Measurements from ENCODE around the gene PRKN. TPM values are rescaled to one million over a fixed set of nuclear protein-coding genes. Genes with fewer than 3 reads are reported as not detected.

Gene PRKN
- total and polyA plus RNA-seq, 2 donors (not counting 1 experiment from before 2014, with no cell fraction given): 0.43 to 4.6 TPM

DNA sequence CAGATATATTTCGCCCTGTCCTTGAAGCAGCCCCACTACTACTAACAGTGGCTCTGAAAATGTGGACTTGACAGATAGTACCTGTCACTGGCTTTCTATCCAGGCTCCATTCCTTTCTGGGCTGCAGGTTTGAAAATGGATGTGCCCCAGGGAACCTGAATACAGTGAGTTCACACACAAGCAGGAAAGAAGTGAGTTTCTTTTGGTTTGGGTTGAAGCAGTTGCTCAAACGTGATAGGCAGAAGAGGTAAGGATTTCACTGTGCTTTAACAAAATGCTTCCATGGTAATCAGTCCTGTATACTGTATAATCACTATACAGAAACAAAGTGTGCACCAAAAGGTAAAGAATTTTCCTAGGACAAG is 382.9 kb downstream of the PRKN start:
- Histone ChIP-seq H3K27me3 (ENCODE audit: control insufficient read depth, insufficient read depth, low read length) (no peaks in the 10 kb centered on the region), H4K20me1 (ENCODE audit: control insufficient read depth, extremely low read depth, insufficient read depth, low read length) (no peaks in the 10 kb centered on the region), H3K36me3 (ENCODE audit: control insufficient read depth, insufficient read depth, low read length) (no peaks in the 10 kb centered on the region), H3K9ac (ENCODE audit: insufficient read depth, low read length) (no peak overlapping the region), H3K27ac (ENCODE audit: insufficient read depth, low read length) (no peak overlapping the region), H2AFZ (ENCODE audit: low read length) (no peak overlapping the region), H3K4me3 (replicated peaks in 1 of 4; ENCODE audit: control extremely low read depth in 1 of 4, insufficient read depth in 1 of 4, low read depth in 3 of 4, low read length in 4 of 4) (no peak overlapping the region), H3K4me1 (ENCODE audit: control insufficient read depth, extremely low read depth, insufficient read depth, low read length) (no peaks in the 10 kb centered on the region), H3K4me2 (ENCODE audit: extremely low read depth, insufficient read depth, low read length) (no peak overlapping the region), H3K9me3 (ENCODE audit: control insufficient read depth, insufficient read depth, low read depth, low read length) (no peaks in the 10 kb centered on the region), H3K79me2 (ENCODE audit: control insufficient read depth, insufficient read depth, low read length) (no peaks in the 10 kb centered on the region)
- no peak for DNase-seq (ENCODE audit: low read depth in 2 of 2)
- no peak for TF ChIP-seq EZH2 (IDR thresholded peaks at IDR 0.05; ENCODE audit: low read length, missing control alignments)
- no peak for TF ChIP-seq CTCF (conservative IDR thresholded peaks at IDR 0.05 in 1 of 2, IDR thresholded peaks at IDR 0.05 in 1 of 2; ENCODE audit: low read depth in 1 of 2, low read length in 2 of 2)

GRCh38 chr6:162343936-162344645 is 383.5 kb downstream of the PRKN start:
- Histone ChIP-seq H4K20me1 (ENCODE audit: control insufficient read depth, extremely low read depth, insufficient read depth, low read length) (no peaks in the 10 kb centered on the region), H3K4me3 (replicated peaks in 1 of 4; ENCODE audit: control extremely low read depth in 1 of 4, insufficient read depth in 1 of 4, low read depth in 3 of 4, low read length in 4 of 4) (peak overlapping the region in 1 of 4 experiments; percentile 13), H3K27ac (ENCODE audit: insufficient read depth, low read length) (no peak overlapping the region), H3K9ac (ENCODE audit: insufficient read depth, low read length) (no peak overlapping the region), H3K79me2 (ENCODE audit: control insufficient read depth, insufficient read depth, low read length) (no peaks in the 10 kb centered on the region), H3K4me1 (ENCODE audit: control insufficient read depth, extremely low read depth, insufficient read depth, low read length) (no peaks in the 10 kb centered on the region), H3K4me2 (ENCODE audit: extremely low read depth, insufficient read depth, low read length) (no peak overlapping the region), H3K36me3 (ENCODE audit: control insufficient read depth, insufficient read depth, low read length) (no peaks in the 10 kb centered on the region), H2AFZ (ENCODE audit: low read length) (no peak overlapping the region), H3K27me3 (ENCODE audit: control insufficient read depth, insufficient read depth, low read length) (no peaks in the 10 kb centered on the region), H3K9me3 (ENCODE audit: control insufficient read depth, insufficient read depth, low read depth, low read length) (no peaks in the 10 kb centered on the region)
- TF ChIP-seq EZH2 (IDR thresholded peaks at IDR 0.05; ENCODE audit: low read length, missing control alignments) (no peak), CTCF (conservative IDR thresholded peaks at IDR 0.05 in 1 of 2, IDR thresholded peaks at IDR 0.05 in 1 of 2; ENCODE audit: low read depth in 1 of 2, low read length in 2 of 2) (no peak)
- DNase-seq (ENCODE audit: low read depth in 2 of 2): peak; percentile 44 to 79

DNA sequence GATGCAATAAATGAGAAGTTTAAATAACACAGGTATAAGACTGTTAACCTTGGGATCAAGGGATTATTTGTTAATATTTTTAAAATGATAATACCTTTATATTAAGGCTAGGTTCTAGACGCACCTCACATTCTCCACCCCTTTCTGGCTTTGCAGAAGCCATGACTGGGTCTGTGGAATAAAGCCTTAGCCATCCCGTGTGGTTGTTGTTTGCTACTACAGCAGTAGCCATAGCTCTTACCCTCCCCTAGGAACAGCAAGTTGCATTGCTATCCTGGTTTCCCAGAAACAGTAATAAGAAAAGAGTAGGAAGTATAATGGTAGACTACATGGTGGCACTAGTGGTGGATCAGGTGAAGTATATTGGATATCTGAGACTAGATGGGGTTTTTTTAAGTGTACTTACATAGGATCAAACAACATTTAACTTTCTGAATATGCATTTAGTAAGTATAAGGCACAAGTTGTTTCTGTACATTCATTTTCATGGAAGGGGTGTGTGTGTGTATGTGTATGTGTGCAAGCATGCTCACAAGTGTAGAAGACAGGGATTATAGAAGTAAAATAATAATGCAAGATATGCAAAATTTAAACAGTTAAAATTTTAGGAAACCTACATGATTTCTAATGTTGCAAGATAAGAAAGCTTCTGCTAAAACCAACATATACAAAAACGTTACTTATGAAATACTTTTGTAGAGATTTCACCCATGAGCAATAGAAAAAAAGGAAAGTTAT is 384.2 kb downstream of the PRKN start:
- H3K27me3 ChIP-seq (ENCODE audit: control insufficient read depth, insufficient read depth, low read length): no peaks in the 10 kb centered on the region
- no peak overlapping the region for H2AFZ ChIP-seq (ENCODE audit: low read length)
- no peaks in the 10 kb centered on the region for H3K9me3 ChIP-seq (ENCODE audit: control insufficient read depth, insufficient read depth, low read depth, low read length)
- H3K4me1 ChIP-seq (ENCODE audit: control insufficient read depth, extremely low read depth, insufficient read depth, low read length): no peaks in the 10 kb centered on the region
- no peak overlapping the region for H3K4me3 ChIP-seq (replicated peaks in 1 of 4; ENCODE audit: control extremely low read depth in 1 of 4, insufficient read depth in 1 of 4, low read depth in 3 of 4, low read length in 4 of 4)
- H4K20me1 ChIP-seq (ENCODE audit: control insufficient read depth, extremely low read depth, insufficient read depth, low read length): no peaks in the 10 kb centered on the region
- no peak overlapping the region for H3K27ac ChIP-seq (ENCODE audit: insufficient read depth, low read length)
- H3K36me3 ChIP-seq (ENCODE audit: control insufficient read depth, insufficient read depth, low read length): no peaks in the 10 kb centered on the region
- H3K4me2 ChIP-seq (ENCODE audit: extremely low read depth, insufficient read depth, low read length): no peak overlapping the region
- H3K9ac ChIP-seq (ENCODE audit: insufficient read depth, low read length): no peak overlapping the region
- no peaks in the 10 kb centered on the region for H3K79me2 ChIP-seq (ENCODE audit: control insufficient read depth, insufficient read depth, low read length)
- TF ChIP-seq EZH2 (IDR thresholded peaks at IDR 0.05; ENCODE audit: low read length, missing control alignments) (no peak), CTCF (conservative IDR thresholded peaks at IDR 0.05 in 1 of 2, IDR thresholded peaks at IDR 0.05 in 1 of 2; ENCODE audit: low read depth in 1 of 2, low read length in 2 of 2) (peak in 1 of 2 donors; percentile 35)
- peak in 1 of 2 donors; percentile 20 for DNase-seq (ENCODE audit: low read depth in 2 of 2)

All from fibroblast of lung (primary cell).